H9 (cell line): Measurements from ENCODE around the gene HCFC1. TPM values are rescaled to one million over a fixed set of nuclear protein-coding genes. Genes with fewer than 3 reads are reported as not detected.

Experiments
- DNase-seq: peaks from one replicate; pipeline ENCODE4 v3.0.0-alpha.2; 2017
- H2AFZ ChIP-seq: one replicate; pipeline ENCODE4 v1.6.1; 2013; ENCODE audit warnings: mild to moderate bottlenecking, low read length, control low read depth, moderate library complexity
- H2AK5ac ChIP-seq: 2 replicates; pipeline ENCODE4 v1.6.1; 2013; ENCODE audit warnings: low read length, control low read depth, mixed read lengths; ENCODE audit not compliant: insufficient read length
- H2BK120ac ChIP-seq: one replicate; pipeline ENCODE4 v1.6.1; 2013; ENCODE audit warnings: low read depth, mild to moderate bottlenecking, low read length, control low read depth, inconsistent platforms; ENCODE audit not compliant: poor library complexity, severe bottlenecking
- H2BK12ac ChIP-seq: 2 replicates; pipeline ENCODE4 v1.6.1; 2013; ENCODE audit warnings: low read length, control low read depth, mixed read lengths, low read depth; ENCODE audit not compliant: insufficient read length
- H2BK15ac ChIP-seq: 2 replicates; pipeline ENCODE4 v1.6.1; 2013; ENCODE audit warnings: low read depth, low read length, control low read depth
- H2BK20ac ChIP-seq: one replicate; pipeline ENCODE4 v1.6.1; 2013; ENCODE audit warnings: low read depth, mild to moderate bottlenecking, low read length, control low read depth, inconsistent platforms; ENCODE audit not compliant: poor library complexity, severe bottlenecking
- H2BK5ac ChIP-seq: 2 replicates; pipeline ENCODE4 v1.6.1; 2013; ENCODE audit warnings: low read length, control low read depth, mixed read lengths; ENCODE audit not compliant: insufficient read length
- H3K14ac ChIP-seq: 2 replicates; pipeline ENCODE4 v1.6.1; 2013; ENCODE audit warnings: low read length, control low read depth; ENCODE audit not compliant: insufficient read depth
- H3K18ac ChIP-seq: 2 replicates; pipeline ENCODE4 v1.6.1; 2013; ENCODE audit warnings: low read depth, mild to moderate bottlenecking, mixed read lengths, low read length, control low read depth; ENCODE audit not compliant: insufficient read length
- H3K23ac ChIP-seq: 2 replicates; pipeline ENCODE4 v1.6.1; 2013; ENCODE audit warnings: low read length, control low read depth, mixed read lengths, low read depth; ENCODE audit not compliant: insufficient read length
- H3K23me2 ChIP-seq: 2 replicates; pipeline ENCODE4 v1.6.1; 2013; ENCODE audit warnings: low read depth, mild to moderate bottlenecking, mixed read lengths, low read length, control low read depth; ENCODE audit not compliant: insufficient read length, poor library complexity, severe bottlenecking
- H3K27ac ChIP-seq: 2 replicates; pipeline ENCODE4 v1.5.1; 2013; ENCODE audit warnings: low read length, control low read depth, mixed read lengths, low read depth; ENCODE audit not compliant: insufficient read length
- H3K27me3 ChIP-seq: 2 replicates; pipeline ENCODE4 v1.6.1; 2013; ENCODE audit warnings: low read length, control low read depth, inconsistent platforms; ENCODE audit not compliant: insufficient read depth
- H3K4ac ChIP-seq: 2 replicates; pipeline ENCODE4 v1.6.1; 2013; ENCODE audit warnings: low read depth, mild to moderate bottlenecking, control low read depth, inconsistent platforms, low read length, moderate library complexity
- H3K4me1 ChIP-seq: 2 replicates; pipeline ENCODE4 v1.6.1; 2013; ENCODE audit warnings: low read length, control low read depth, inconsistent platforms; ENCODE audit not compliant: insufficient read depth
- H3K4me2 ChIP-seq: 2 replicates; pipeline ENCODE4 v1.6.1; 2013; ENCODE audit warnings: low read length, control low read depth, mixed read lengths; ENCODE audit not compliant: insufficient read length, insufficient read depth
- H3K56ac ChIP-seq: 2 replicates; pipeline ENCODE4 v1.6.1; 2013; ENCODE audit warnings: low read depth, mild to moderate bottlenecking, mixed read lengths, low read length, control low read depth; ENCODE audit not compliant: insufficient read length
- H3K79me1 ChIP-seq: 2 replicates; pipeline ENCODE4 v1.6.1; 2013; ENCODE audit warnings: low read depth, mild to moderate bottlenecking, moderate library complexity, low read length, control low read depth, inconsistent platforms; ENCODE audit not compliant: insufficient read depth, poor library complexity, severe bottlenecking
- H3K79me2 ChIP-seq: 2 replicates; pipeline ENCODE4 v1.6.1; 2013; ENCODE audit warnings: low read length, control low read depth, inconsistent platforms; ENCODE audit not compliant: insufficient read depth
- H3K9ac ChIP-seq: 2 replicates; pipeline ENCODE4 v1.6.1; 2013; ENCODE audit warnings: low read length, control low read depth, mixed read lengths; ENCODE audit not compliant: insufficient read length; ENCODE audit errors: extremely low read depth
- H3K9me3 ChIP-seq: one replicate; pipeline ENCODE4 v1.6.1; 2013; ENCODE audit warnings: low read depth, low read length, inconsistent platforms; ENCODE audit not compliant: control insufficient read depth
- H3T11ph ChIP-seq: one replicate; pipeline ENCODE4 v1.6.1; 2013; ENCODE audit warnings: mild to moderate bottlenecking, low read length, control low read depth, inconsistent platforms
- H4K20me1 ChIP-seq: one replicate; pipeline ENCODE4 v1.6.1; 2013; ENCODE audit not compliant: control insufficient read depth, insufficient read length, insufficient read depth
- H4K5ac ChIP-seq: 2 replicates; pipeline ENCODE4 v1.6.1; 2013; ENCODE audit warnings: low read depth, mild to moderate bottlenecking, mixed read lengths, low read length, control low read depth; ENCODE audit not compliant: insufficient read length
- H4K8ac ChIP-seq: replicated peaks from 2 replicates; pipeline ENCODE4 v1.6.1; 2013; ENCODE audit warnings: low read length, control low read depth, mixed read lengths, low read depth; ENCODE audit not compliant: insufficient read length
- H4K91ac ChIP-seq: 2 replicates; pipeline ENCODE4 v1.6.1; 2013; ENCODE audit warnings: low read depth, mild to moderate bottlenecking, moderate library complexity, mixed read lengths, low read length, control low read depth; ENCODE audit not compliant: insufficient read length
- H3K27ac Mint-ChIP-seq, 3 experiments: 2 replicates in 2 of 3; 3 replicates in 1 of 3; pipeline ENCODE4 v1.8.0; 2020 to 2021; ENCODE audit warnings: mixed read lengths in 3 of 3, mild to moderate bottlenecking in 1 of 3, moderate library complexity in 1 of 3
- H3K27me3 Mint-ChIP-seq: 2 replicates; pipeline ENCODE4 v1.8.0; 2021; ENCODE audit warnings: low read depth, mild to moderate bottlenecking, moderate library complexity, mixed read lengths
- H3K36me3 Mint-ChIP-seq, 3 experiments: 2 replicates in 2 of 3; 3 replicates in 1 of 3; pipeline ENCODE4 v1.8.0; 2020 to 2021; ENCODE audit warnings: low read depth in 3 of 3, mixed read lengths in 3 of 3; ENCODE audit not compliant: insufficient read depth in 1 of 3
- H3K4me1 Mint-ChIP-seq, 2 experiments: 2 replicates each; pipeline ENCODE4 v1.8.0; 2020; ENCODE audit warnings: mixed read lengths in 2 of 2
- H3K4me3 Mint-ChIP-seq, 2 experiments: 2 replicates in 1 of 2; 3 replicates in 1 of 2; pipeline ENCODE4 v1.8.0; 2020 to 2021; ENCODE audit warnings: mild to moderate bottlenecking in 2 of 2, mixed read lengths in 2 of 2, moderate library complexity in 1 of 2
- H3K9me3 Mint-ChIP-seq, 2 experiments: 2 replicates in 1 of 2; 3 replicates in 1 of 2; pipeline ENCODE4 v1.8.0; 2020; ENCODE audit warnings: mild to moderate bottlenecking in 2 of 2, mixed read lengths in 2 of 2, moderate library complexity in 1 of 2
- WGBS: extraction: QIAGEN DNeasy Blood & Tissue Kit; methylation state at CpG from one replicate; pipeline ENCODE4 v1.1.7; 2013; ENCODE audit warnings: missing lambda C conversion rate, low lambda C conversion rate, mixed read lengths; ENCODE audit not compliant: insufficient read length; ENCODE audit errors: extremely low coverage; 5-methylcytosine and 5-hydroxymethylcytosine counted together
- total RNA-seq: library from RNA; stranded (reverse); gene quantifications from 2 replicates; pipeline ENCODE4 v1.2.1, GENCODE V29; 2021
- TF ChIP-seq, protein P1 (sequence below): fragments of 200-600 bp; sonication (generic); conservative IDR thresholded peaks from 3 replicates; pipeline ENCODE4 v1.8.0; 2021; ENCODE audit warnings: antibody characterized with exemption, mild to moderate bottlenecking

Gene HCFC1
- total RNA-seq, 1 experiment from 2014 or later: 144 TPM

DNA sequence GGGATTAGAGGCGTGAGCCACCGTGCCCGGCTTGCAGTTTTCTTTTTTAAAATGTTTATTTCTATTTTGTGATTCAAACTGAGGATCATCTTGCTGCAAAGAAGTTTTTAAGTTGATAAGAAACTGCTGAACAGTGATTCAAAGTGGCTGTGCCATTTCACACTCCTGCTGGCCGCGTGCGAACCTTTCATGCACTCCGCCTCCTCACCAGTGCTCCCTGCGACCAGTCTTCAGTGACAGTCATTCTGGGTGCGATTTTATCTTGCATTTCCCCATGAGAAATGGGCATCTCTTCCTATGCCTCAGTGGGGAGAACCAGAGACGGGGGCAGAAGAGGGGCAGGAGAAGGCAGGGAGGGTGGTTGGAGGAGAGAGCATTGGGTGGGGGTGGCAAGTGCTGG is 22.4 kb upstream of the HCFC1 start:
- TF ChIP-seq, protein P1, sequence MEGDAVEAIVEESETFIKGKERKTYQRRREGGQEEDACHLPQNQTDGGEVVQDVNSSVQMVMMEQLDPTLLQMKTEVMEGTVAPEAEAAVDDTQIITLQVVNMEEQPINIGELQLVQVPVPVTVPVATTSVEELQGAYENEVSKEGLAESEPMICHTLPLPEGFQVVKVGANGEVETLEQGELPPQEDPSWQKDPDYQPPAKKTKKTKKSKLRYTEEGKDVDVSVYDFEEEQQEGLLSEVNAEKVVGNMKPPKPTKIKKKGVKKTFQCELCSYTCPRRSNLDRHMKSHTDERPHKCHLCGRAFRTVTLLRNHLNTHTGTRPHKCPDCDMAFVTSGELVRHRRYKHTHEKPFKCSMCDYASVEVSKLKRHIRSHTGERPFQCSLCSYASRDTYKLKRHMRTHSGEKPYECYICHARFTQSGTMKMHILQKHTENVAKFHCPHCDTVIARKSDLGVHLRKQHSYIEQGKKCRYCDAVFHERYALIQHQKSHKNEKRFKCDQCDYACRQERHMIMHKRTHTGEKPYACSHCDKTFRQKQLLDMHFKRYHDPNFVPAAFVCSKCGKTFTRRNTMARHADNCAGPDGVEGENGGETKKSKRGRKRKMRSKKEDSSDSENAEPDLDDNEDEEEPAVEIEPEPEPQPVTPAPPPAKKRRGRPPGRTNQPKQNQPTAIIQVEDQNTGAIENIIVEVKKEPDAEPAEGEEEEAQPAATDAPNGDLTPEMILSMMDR: no peak
- peaks cover 78 to 83% of the 10 kb centered on the region in 2 experiments for H3K9me3 Mint-ChIP-seq
- Histone ChIP-seq H3K4me2 (no peak overlapping the region), H3T11ph (no peak overlapping the region), H3K27ac (no peak overlapping the region), H4K91ac (no peak overlapping the region), H4K8ac (no peak overlapping the region), H3K23me2 (no peaks in the 10 kb centered on the region), H2AFZ (no peak overlapping the region), H4K5ac (no peak overlapping the region), H3K18ac (no peak overlapping the region), H2BK120ac (no peak overlapping the region), H2BK5ac (no peak overlapping the region), H2BK15ac (no peak overlapping the region), H3K14ac (no peak overlapping the region), H2BK20ac (no peak overlapping the region), H2BK12ac (no peak overlapping the region), H3K27me3 (no peaks in the 10 kb centered on the region), H3K23ac (no peak overlapping the region), H3K56ac (no peak overlapping the region), H3K4ac (no peak overlapping the region), H3K79me1 (no peaks in the 10 kb centered on the region), H2AK5ac (no peak overlapping the region), H3K9ac (no peak overlapping the region), H3K9me3 (peaks cover 5% of the 10 kb centered on the region), H3K4me1 (no peaks in the 10 kb centered on the region), H4K20me1 (no peaks in the 10 kb centered on the region), H3K79me2 (no peaks in the 10 kb centered on the region)
- H3K27ac Mint-ChIP-seq: no peak overlapping the region
- peaks cover 2% of the 10 kb centered on the region; the same call in 1 of the 2 replicates for H3K27me3 Mint-ChIP-seq
- no CpG with 5 or more reads among the region's 10 CpGs for WGBS
- no peak overlapping the region for H3K4me3 Mint-ChIP-seq
- H3K36me3 Mint-ChIP-seq: peaks cover 5% of the 10 kb centered on the region in 3 experiments; a peak in 5 of 7 replicates
- H3K4me1 Mint-ChIP-seq: no peaks in the 10 kb centered on the region
- DNase-seq: no peak
